Measurements from ENCODE around the gene R3HDM2.

DNA sequence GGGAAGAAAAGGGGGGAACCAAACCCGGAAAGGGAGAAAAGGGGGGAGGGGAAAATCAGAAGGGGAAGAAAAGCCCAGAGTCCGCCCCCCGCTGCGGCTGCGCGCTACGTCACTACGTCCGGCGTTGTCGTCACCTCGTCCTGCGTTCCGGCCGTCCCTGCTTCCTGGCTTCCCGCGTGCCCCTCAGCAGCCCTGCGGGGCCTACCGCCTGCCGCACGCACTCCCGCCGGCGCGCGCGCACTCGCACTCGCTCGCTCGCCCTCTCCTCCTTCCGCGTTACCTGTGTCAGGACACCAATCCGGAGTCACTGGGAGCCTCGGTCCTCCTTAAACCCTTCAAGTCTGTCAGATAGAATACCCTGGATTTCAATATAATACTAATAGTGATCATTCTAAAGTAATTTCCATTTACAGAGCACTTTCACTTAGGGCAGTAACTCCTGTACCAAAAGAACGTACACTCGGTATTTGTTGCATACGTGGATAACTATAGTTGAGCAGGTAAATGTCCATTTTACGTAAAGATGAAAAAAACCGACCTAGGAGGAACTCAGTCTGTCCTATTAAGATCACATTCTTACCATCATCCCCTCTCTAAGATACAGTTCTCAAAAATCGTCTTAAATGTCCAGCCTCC is at the start of gene R3HDM2:
- TF ChIP-seq, protein P1, sequence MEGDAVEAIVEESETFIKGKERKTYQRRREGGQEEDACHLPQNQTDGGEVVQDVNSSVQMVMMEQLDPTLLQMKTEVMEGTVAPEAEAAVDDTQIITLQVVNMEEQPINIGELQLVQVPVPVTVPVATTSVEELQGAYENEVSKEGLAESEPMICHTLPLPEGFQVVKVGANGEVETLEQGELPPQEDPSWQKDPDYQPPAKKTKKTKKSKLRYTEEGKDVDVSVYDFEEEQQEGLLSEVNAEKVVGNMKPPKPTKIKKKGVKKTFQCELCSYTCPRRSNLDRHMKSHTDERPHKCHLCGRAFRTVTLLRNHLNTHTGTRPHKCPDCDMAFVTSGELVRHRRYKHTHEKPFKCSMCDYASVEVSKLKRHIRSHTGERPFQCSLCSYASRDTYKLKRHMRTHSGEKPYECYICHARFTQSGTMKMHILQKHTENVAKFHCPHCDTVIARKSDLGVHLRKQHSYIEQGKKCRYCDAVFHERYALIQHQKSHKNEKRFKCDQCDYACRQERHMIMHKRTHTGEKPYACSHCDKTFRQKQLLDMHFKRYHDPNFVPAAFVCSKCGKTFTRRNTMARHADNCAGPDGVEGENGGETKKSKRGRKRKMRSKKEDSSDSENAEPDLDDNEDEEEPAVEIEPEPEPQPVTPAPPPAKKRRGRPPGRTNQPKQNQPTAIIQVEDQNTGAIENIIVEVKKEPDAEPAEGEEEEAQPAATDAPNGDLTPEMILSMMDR (IDR thresholded peaks at IDR 0.05; ENCODE audit: borderline replicate concordance, extremely low read depth, low read length, poor library complexity, severe bottlenecking): no peak
- TF ChIP-seq EZH2 (IDR thresholded peaks at IDR 0.05; ENCODE audit: borderline replicate concordance, low read depth, low read length, severe bottlenecking): no peak
